Measurements from ENCODE around the gene DTNA.

GRCh38 chr18:34929336-34929780 lies 219.3 kb downstream of the DTNA start:
- no peak for TF ChIP-seq EP300 (IDR thresholded peaks at IDR 0.05)
- no peak for TF ChIP-seq CTCF (IDR thresholded peaks at IDR 0.05)
- peak in 1 of 3 donors; percentile 39 for TF ChIP-seq POLR2AphosphoS5 (IDR thresholded peaks at IDR 0.05)
- TF ChIP-seq POLR2A (IDR thresholded peaks at IDR 0.05), result no peak
